ENCODE data around the gene ASTN2.
"Not testable (repeated sequence)": the region's sequence is repeated elsewhere in the genome, so short reads cannot be mapped to it uniquely, and the experiment has no call there.

The ASTN2 gene

DNA sequence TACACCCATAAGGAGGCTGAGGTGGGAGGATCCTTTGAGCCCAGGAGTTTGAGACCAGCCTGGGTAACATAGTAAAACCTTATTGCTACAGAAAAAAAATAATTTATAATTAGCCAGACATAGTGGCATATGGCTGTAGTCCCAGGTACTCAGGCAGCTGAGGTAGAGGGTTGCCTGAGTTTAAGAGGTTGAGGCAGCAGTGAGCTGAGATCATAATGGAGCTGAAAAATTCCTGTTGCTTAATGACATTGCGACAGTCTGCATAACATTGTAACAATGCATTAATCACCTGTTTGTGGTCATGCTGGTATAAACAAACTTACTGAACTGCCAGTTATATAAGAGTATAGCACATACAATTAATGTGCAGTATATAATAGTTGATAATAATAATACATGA, 513.6 kb downstream of the ASTN2 start:
- DNase-seq = no peak

DNA sequence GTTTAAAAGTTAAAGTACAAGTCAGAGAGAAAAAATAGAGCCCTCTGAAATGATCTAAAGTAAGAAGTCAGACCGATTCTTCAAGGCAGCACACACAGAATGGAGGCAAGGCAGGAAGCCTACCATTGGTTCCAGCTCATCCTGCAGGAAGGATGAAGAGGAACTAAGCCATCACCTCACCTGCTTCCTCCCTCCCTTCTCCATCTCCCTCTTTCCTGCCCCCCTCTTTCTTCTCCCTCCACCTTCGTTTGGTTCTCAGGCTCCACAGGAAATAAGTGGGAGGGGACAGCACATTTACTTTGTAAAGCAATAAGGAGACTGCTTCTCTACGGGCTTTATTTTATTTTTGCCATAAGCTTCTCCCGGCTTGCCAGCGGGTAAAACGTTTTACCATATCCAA, 514.3 kb downstream of the ASTN2 start:
- DNase-seq = no peak

DNA sequence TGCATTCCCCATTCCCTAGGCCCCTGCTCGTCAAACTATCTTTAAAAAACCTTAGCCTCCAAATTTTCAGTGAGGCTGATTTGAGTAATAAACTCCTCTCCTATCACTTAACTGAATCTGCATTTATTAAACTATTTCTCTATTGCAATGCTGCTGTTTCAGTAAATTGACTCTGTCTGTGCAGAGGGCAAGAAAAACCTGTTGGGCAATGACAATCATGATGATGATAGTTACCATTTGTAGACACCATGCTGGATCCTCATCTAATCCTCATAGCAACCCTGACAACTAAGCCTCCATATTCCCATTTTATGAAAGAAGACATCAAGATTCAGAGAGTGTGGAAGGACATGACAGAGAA, 514.9 kb downstream of the ASTN2 start:
- no peak for DNase-seq

DNA sequence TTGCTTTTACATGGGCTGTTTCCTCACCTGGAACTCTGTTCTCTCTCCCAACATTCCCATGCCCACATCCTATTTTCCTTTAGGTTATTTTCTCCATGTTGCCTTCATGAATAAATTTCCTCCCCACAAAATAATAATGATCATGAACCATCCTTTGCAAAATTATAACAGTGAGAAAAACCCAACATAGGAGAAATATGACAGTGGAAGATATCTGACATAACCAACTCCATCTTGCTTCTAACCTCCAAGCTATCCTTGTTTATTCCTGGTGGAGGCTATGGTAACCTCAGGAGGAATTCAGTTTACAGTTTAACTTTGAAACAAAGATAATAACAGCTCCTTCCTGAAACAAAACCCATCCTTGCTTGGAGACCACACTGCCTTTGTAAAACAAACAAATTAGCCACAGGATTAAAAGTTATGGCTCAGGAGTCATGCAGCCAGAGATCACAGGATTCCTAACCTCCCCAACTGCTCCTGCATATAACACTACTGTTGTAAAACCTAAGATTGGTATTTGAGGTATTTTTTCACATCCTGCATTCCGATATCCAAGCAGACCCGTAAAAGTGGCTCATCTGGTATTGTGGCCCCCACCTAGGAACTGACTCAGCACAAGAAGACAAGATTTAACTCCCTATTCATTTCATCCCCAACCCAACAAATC, 515.4 kb downstream of the ASTN2 start:
- peak; percentile 71 for DNase-seq

DNA sequence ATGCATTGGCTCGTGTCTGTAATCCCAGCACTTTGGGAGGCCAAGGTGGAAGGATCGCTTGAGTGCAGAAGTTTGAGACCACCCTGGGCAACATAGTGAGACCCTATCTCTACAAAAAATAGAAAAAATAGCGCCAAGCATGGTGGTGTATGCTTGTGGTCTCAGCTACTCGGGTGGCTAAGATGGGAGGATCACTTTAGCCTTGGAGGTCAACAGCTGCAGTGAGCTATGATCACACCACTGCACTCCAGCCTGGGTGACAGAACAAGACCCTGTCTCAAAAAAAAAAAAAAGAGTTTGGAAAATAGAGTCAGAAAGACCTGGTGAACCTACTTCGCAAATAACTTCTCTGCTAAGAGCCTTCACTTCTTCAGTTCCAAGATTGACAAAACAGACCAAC, 516.7 kb downstream of the ASTN2 start:
- not testable (repeated sequence) for DNase-seq

DNA sequence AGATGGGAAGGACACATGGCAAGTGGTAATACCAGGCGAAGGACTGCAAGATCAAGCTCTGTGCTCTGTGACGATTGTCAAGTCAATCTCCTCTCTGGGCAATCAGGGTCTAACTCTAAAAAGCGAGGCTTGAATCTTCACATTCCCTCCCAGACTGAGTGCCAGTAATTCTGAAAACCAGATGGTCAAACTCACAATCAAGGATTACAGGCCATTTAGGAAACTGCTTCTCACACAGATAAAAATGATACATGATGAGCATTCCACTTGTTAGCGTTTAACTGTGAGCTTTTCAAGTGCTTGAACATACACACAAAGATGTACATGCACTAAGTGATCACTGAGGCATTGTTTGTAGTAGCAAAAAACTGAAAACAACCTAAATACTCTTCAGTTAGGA, 517.7 kb downstream of the ASTN2 start:
- no peak for DNase-seq

DNA sequence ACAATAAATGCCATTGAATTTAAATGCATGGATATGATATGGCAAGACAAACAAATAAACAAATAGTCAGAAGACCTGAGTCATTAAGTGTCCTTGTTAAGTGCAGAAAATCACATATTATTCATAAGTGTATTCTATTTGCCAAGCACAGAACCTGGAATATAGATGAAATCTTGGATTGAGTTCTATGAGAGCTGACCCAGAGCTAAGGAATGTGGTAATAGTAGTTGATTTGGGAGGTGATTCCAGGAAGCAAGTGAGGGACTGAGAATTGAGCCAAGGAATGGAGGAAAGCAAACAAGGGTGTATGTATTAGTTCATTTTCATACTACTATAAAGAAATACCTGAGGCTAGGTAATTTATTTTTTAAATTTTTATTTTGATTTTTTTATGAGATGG, 518.9 kb downstream of the ASTN2 start:
- no peak for DNase-seq

DNA sequence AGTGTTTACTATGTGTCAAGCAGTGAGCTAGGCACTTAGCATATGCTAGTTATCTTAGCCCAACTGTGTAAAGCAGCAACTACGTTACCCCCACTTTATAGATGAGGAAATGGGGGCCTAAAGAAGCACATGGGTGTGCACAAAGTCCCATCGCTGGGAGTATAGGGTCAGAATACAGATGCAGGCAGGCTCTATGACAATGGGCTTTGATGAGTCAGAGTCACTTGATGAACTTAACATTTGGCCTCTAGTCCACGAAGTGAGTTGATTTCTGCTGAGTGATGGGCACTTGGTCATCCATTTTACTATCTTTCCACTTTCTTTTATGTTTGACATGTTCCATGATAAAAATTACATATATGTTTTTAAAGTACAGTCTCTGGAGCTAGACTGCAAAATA, 523.4 kb downstream of the ASTN2 start:
- DNase-seq = no peak

DNA sequence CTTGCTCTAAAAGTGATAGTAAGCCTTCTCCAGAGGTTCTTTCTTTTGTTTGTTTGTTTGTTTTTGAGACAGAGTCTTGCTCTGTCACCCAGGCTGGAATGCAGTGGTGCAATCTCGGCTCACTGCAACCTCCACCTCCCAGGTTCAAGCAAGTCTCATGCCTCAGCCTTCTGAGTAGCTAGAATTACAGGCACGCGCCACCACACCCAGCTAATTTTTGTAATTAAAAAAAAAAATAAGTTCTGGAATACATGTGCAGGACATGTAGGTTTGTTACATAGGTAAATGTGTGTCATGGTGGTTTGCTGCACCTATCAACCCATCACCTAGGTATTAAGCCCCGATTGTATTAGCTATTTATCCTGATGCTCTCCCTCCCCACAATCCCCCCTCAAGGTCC, 526.4 kb downstream of the ASTN2 start:
- not testable (repeated sequence) for DNase-seq

DNA sequence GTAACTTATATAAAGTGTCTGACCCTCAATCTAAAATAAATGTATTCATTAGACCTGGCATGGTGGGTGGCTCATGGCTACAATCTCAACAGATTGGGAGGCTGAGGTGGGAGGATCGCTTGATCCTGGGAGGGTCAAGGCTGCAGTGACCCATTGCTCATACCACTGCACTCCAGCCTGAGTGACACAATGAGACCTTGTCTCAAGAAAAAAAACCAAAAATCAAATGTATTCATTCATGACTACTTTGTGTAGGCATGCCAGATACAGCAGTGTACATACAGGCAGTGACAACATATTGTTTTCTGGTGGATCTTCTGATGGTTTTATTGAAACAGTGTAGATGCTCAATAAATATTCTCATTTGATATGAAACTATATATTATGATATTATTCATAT, 526.8 kb downstream of the ASTN2 start:
- DNase-seq = no peak

DNA sequence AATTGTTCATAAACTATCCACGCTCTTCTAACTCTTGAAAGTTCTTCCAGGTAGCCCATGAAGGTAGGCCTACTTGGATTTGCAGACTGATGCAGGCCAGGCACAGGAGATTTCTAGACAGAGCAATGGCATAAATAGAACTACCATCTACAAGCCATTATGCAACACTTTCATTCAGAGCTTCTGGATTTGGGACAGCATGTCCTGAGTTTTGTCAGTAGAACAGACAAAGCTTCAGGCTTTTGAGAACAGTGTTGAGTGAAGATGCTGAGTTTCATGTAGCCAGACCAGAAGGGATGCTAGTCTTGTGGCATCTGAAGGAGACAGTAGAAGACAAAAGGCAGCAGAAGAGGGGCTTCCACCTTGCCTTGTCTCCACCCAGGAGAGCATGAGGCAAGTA, 531.2 kb downstream of the ASTN2 start:
- DNase-seq = no peak

DNA sequence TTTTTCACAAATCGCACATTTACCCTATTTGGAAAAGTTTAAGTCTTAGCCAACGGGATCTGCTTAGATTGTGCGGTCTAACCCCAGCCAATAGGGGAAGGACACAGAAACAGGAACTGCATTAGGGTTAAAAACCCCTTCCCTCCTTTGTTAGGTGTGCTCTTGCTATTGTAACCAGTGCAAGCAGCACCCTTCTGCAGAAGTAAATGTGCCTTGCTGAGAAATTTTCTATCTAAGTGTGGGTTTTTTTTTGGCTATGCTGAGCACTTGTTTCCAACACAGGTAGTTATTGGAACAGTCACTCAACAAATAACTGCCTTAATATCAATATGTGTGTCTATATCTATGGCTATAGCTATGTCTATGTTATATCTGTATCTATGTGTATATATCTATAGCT, 537.8 kb downstream of the ASTN2 start:
- no peak for DNase-seq

DNA sequence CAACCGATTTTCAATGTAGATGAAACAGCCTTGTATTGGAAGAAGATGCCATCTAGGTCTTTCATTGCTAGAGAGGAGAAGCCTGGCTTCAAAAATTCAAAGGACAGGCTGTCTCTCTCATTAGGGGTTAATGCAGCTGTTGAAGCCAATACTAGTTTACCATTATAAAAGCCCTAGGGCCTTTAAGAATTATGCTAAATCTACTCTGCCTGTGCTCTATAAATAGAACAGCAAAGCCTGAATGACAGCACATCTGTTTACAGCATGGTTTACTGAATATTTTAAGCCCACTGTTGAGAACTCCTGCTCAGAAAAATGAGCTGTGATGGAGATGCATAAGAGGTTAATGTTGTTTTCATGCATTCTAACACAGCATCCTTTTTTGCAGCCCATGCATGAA, 539.3 kb downstream of the ASTN2 start:
- no peak for DNase-seq

DNA sequence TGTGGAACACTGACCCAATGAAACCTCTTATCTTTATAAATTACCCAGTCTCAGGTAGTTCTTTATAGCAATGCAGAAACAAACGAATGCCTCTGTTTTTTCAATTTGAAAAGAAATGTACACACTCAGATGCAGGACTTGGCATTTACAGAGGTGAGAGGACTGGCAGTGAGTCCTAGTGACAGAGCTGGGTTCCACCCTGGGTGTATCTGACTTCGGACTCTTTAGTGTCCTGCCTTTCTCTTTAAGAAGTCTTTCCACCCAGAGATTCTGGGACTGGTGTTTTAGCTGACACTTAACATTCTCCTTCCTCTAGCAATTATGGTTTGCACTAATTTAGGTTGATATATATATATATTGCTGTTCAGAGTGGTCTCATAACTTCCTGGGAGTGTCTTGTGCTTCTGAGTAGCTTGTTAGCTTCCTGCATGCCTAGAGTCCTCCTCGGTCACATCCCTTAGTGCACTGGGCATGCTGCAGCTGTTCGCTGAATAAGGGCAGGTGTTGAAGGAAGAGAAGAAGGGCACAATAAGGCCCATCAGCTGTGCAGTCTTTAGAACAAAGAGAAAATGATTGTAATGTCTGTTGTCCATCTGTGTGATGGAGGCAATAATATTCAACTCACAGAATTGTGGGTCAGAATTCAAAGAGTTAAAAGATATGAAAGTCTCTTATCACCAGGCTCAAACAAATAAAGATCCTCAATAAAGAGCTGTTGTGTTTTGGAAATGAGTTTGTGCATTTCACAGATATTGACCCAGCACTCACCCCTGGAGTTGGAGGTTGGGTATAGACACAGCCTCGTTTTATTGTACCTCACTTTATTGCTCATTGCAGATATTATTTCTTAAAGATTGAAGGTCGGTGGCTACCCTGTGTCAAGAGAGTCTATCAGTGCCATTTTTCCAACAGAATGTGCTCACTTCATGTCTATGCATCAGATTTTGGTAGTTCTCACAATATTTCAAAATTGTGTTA, 540.6 kb downstream of the ASTN2 start:
- DNase-seq = no peak

DNA sequence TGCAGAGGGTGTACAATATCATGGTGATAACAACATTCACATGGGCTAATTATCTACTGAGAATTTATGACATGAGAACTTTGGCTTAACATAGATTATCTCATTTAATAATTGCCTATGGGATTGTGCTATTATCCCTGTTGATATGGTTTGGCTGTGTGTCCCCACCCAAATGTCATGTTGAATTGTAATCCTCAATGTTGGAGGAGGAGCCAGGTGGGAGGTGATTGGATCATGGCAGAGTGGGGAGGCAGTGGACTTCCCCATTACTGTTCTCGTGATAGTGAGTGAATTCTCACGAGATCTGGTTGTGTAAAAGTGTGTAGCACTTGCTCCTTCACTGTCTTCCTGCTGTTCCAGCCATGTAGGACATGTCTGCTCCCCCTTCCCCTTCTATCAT, 541.4 kb downstream of the ASTN2 start:
- no peak for DNase-seq

DNA sequence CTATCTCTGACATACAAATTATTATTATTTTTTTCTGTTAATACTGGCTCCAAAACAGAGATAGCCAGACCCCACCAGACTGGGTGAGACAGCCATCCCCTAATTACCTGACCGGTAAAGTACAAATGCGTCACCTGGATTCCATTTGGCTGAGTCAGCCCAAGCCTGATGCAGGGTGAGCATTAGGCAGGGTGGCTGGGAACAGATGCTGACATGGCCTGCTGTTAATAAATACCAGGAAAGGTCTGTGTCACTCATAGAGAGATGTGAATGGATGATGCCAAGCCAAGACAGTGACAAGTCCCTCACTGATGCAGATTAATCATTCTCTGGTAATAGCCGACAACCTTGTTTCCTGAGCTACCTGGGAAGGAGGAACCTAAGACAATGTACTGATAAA, 544.3 kb downstream of the ASTN2 start:
- DNase-seq = peak; percentile 98

DNA sequence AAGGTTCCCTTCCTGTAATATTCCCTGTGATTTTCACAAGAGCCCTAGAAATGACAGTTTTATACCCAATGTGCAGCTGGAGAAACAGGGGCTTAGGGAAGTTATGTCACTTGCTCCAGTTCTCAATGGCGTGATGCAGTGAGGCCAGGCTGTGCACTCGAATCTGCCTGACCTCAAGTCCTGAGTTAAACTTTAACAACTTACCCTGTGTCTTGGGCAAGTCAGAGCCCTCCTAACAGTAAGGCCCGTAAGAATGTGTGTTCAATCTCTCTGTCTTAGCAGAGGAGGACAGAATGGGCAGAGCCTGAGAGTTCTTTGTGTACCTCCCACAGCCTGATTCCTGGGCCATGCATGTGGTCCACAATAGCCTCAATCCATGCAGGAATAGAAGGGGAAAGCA, 546.7 kb downstream of the ASTN2 start:
- no peak for DNase-seq

DNA sequence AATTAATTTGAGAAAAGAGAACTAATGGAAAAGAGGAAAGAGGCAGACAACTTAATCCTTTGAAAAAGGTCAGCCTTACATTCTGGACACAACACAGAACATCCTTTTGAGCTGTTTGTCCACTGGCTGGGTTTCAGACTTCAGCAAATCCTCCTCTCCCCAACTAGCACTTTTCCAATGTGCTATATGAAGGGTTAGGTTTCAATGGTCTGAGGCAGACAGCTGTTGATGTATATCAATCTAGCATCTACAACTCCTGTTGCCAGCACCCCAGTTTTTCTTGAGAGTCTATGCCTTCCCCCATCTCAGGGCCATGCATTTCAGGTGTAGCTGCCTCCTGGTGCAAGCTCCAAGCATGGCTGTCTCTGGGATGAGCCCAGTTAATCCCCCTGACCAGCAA, 553.5 kb downstream of the ASTN2 start:
- DNase-seq = no peak

DNA sequence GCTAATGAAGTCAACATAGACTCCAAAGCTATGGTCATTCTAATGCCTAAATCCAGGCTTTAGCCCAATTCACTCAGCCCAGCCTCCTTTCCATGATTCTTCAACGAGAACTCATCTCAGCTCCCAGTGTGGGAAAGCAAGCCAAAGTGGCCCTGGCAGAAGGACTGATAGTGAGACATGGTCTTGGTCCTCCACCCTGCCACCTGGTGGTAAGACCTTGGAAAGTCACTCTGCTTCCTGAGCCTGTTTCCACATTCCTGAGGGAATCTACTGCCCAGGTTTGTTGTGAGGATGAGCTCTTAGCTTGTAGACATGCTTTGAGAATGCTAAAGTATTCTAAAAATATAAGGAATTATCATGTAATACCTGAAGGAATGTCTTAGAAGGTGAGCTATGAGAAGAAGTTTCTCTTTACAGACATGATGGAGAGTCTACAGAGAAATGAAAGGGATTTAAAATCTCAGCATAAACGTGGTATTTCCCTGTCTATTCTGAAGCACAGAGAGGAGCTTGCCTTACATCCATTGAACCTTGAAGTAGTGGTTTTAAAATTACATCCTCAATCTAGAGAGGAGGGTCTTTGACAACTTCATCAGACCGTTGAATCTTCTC, 554.2 kb downstream of the ASTN2 start:
- DNase-seq = peak; percentile 91

DNA sequence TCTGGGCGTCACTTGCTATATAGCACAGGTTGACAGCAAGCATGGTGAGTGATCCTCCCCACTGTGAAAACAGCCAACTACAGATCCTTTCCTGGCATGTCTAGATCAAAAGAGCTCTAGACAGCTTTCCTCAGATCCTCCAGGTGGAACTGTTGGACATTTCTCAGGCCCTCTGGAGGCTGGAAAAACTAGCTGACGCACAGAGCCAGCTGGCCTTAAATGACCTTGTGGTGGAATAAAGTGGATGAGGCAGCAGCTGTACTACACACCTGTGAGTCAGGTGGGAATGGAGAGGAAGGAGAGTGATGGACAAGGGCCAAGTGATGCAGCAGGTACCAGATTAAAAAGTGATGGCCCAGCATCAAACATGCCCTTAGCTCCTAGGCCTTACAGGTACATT, 555.1 kb downstream of the ASTN2 start:
- no peak for DNase-seq

DNA sequence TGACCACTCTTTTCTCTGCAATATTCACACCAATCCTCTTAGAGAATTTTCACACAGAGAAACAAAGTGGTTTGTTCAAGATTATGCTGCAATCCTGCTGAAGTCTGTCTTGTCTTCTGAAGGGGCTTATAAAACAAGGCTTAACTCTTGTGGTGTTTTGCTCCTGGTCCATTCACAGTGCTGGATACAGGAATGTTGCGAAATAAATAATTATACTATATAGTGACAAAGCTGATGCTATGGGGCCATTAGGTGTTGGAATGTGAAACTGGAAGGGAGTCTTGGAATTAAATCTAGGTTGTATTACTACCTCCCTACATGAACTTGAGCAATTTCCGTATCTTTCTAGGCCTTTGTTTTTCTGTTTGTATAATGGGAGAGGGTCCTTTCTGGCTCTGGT, 557.5 kb downstream of the ASTN2 start:
- no peak for DNase-seq

DNA sequence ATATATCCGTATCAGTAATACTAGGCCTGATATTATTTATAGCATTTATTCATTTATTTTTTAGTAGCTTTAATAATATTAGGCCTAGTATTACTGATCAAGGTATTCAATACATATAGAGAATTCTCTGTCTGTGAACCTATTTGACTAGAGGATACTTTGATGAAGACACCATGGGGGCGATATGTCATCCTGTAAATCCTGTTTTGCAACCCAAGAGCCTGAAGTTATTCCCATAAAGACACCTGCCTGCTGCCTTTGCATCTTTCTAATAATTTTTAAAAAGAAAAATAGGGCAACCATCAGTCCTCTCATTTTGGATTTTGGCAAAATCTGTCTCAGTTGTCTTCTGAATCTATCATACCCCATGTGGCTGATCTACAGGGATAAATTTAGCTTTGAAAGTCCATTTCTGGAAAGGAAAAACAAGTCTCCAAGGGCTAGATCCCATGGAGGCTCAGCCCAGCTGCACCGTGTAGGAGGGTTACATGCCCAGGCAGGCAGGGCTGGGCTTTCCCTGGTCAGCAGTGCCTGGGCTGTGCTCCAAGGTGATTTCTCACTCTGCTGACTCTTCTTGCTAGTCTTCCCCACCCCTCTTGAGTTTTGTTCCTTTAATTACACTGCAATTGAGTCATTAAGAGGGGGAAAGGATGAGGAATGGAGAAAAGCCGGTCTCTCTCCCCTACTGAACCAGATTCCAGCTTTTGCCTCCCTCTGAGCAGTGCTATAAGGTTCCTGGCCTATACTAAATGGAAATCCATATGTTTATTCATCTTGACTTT, 558.8 kb downstream of the ASTN2 start:
- peak; percentile 81 for DNase-seq

DNA sequence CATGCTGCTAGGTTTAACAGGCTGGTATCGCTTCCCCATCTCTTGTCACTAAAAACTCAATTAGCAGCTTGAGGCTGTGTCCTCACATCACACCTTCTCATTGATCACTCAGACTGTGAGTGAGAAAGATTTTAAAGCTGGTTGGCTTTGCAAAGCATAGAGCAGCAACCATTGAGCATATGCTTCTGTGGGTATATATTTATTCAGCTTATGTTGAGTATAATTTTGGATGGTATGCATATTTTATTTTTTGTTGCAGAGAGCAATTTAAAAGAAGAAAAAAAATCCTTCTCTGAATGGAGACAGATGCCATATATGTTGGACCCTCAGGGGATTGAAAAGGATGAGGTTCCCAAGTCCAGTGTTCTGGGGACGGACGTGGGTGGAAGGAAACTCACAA, 565.1 kb downstream of the ASTN2 start:
- no peak for DNase-seq
